PC-9 (cell line): ENCODE results near the gene ERC2.

Experiments
- CTCF ChIP-seq: fragments of 200-600 bp; sonication (generic); conservative IDR thresholded peaks from 2 replicates; pipeline ENCODE4 v1.6.1; 2017; ENCODE audit warnings: mixed run types, antibody characterized with exemption, mild to moderate bottlenecking, moderate library complexity
- EZH2 ChIP-seq: fragments of 200-600 bp; sonication (generic); IDR thresholded peaks from 2 replicates; pipeline ENCODE4 v1.8.0; 2017; ENCODE audit warnings: antibody characterized with exemption, low read depth

GRCh38 chr3:55518451-55518850 lies 949.8 kb downstream of the ERC2 start:
- no peak for TF ChIP-seq CTCF
- TF ChIP-seq EZH2: no peak
